GM18873 (cell line): ENCODE results near the gene GOLGA2.
"Not testable (repeated sequence)": the region's sequence is repeated elsewhere in the genome, so short reads cannot be mapped to it uniquely, and the experiment has no call there.

Experiments used
- ATAC-seq: cut with Tn5 transposase; IDR thresholded peaks from one replicate; pipeline ENCODE4 v1.9.1; 2021; ENCODE audit warnings: mild to moderate bottlenecking, moderate library complexity, moderate number of reproducible peaks; ENCODE audit not compliant: unreplicated experiment, low FRiP score

GOLGA2 gene

DNA sequence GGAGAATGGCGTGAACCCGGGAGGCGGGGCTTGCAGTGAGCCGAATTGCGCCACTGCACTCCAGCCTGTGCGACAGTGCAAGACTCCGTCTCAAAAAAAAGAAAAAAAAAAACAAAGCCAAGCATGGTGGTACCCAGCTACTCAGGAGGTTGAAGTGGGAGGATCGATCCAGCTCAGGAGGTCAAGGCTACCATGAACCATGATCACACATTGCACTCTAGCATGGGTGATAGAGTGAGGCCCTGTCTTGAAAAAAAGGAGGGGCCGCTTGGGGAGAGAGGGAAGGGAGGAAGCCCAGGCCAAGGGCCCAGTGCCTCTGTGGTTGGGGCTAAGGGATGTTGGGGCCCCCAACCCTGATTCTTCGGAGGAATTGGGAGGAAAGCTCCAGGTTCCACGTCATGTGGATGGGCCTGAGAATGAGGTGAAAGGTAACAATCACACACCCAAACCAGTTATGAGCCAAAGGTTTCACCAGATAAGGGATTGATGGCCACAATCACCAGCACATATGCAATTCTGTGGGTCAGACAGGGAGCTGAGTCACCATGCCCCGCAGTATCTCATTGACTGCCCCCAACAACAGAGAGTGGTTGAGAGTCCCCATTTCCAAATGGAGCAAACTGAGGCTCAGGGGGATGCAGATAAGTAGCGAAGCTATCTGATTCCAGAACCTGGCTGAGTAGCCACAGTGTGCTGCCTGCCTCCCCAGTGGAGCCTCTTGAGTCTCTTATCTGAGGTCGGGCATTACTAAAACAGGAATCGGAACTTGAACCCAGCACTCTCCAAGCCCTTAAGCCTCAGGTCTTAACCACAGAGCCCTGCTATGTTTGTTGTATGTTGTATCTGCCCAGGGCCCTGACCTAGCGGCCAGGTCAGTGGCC, 20.8 kb upstream of the GOLGA2 start:
- no peak for ATAC-seq

DNA sequence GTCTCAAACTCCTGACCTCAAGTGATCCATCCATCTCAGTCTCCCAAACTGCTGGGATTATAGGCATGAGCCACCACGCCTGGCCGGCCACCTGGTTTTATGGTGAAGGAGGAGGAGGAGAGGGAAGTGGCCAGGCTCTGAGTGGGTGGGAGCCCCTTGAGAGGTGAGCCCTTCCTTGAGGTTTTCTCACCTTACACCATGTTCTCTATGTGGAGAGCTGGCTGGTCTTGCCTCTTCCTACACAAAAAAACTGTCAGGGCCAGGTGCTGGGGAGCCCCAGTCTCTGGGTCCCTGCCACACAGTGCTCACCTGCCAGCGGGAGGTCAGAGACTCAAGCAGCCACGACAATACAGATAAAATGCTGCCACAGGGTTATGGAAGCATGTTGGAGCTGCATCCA, 18.3 kb upstream of the GOLGA2 start:
- ATAC-seq, result no peak

- no peak for ATAC-seq
Observed at GRCh38 chr9:128293091-128293490, 17.3 kb upstream of the GOLGA2 start.

DNA sequence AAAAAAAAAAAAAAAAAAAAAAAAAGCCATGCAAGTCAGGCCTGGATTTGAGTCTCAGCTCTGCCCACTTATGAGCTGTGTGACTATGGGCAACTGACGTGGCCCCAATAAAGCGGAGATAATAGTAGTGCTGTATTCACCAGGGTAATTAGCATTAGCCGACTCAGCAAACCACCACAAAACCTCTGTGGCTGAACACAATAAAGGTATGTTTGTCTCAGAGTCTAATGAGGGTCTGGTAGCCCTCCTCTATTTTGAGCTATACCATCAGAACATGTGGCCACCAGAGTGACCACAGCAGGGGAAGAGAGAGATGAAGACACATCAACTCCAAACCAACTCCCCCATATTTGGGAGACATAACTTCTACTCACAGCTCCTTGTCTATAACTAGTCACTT, 16.2 kb upstream of the GOLGA2 start:
- no peak for ATAC-seq

- no peak for ATAC-seq
Observed at GRCh38 chr9:128288273-128289004, 12.6 kb upstream of the GOLGA2 start.

DNA sequence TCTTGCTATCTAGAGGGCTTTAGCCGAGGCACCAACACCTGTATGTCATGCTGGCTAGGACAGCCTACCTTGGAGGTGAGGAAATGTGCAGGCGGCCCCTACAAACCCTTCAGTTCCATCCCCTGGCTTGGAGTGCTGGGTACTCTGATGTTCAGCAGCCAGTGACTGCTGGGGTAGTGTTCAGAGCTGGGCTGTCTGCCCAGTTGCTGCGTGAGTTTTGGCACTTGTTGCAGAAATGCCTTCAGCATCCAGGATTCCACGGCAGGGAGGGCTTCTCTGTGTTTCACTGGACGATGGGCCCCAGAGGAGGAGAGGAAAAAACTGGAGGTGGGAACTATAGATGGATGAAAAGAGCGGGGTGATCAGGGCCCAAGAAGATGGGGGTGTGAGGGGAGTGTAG, 10.6 kb upstream of the GOLGA2 start:
- no peak for ATAC-seq

DNA sequence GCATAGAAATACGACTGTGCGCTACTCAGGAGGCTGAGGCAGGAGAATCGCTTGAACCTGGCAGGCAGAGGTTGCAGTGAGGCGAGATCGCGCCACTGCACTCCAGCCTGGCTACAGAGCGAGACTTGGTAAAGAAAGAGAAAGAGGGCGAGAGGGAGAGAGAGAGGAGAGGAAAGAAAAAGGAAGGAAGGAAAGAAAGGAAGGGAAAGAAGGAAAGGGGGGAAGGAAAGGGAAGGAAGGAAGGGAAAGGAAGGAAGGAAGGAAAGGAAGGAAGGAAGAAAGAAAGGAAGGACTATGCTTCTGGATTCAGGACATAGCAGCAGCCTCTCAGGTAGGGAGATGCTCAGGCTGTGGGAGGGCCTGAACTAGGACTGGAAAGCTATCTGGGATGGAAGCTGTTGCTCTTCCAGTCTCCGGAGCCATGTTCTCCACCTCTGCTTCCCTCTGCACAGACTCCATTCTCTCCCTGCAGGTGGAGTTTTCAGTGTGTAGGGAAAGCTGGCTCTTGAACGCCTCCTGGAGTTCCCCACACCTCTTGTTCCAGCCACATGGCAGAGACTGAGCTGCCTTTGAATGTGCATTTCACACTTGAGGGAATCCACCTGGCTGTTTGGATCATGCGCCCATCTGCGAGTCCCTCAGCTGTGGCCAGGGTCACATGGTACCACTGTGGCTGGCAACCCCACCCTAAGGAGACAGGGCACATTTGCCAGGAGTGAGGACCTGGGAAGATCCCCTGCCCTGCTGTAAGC, 9.4 kb upstream of the GOLGA2 start:
- no peak for ATAC-seq

DNA sequence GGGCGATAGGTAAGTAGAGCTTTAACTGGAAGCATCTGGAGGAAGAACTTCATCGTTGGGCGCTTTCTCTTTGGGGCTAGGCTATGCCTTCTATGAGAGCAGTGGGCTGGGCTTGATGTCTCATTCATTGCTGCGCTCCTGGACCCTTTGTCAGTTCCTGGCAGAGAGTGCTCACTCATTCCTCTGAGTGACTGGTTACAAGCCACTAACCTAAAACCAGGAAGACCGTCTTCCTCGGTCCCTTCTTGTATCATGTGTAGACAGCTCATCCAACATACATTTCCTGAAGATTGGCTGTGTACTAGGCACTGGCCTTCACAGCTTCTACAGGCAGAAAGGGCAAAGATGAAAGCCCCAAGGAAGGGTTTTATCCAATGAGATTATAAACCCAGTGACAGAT, 6.7 kb upstream of the GOLGA2 start:
- ATAC-seq, result no peak

DNA sequence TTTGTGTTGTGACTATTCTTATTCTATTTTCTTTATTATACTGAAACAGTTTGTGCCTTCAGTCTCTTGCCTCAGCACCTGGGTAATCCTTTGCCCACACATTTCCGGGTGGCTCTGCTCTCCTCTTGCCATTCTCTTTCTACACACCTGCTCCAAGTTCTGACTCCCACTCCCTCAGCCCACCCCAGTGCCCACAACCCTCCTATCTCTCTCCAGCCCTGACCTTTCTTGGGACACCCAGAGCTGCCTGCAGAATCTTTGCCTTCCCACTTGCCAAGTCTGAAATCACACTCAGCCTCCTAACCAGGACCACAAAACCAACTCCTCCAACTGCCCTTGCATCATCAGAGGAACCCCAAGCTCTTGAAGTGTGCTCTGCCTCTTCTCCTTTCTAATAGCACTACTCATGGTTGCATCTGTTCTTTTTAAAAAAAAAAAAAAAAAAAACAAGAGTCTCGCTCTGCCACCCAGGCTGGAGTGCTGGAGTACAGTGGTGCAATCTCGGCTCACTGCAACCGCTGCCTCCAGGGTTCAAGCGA, 4.3 kb upstream of the GOLGA2 start:
- ATAC-seq, result no peak

GRCh38 chr9:128279088-128280073, 3.6 kb upstream of the GOLGA2 start:
- ATAC-seq, result not testable (repeated sequence)

GRCh38 chr9:128276574-128277270, 915 bp upstream of the GOLGA2 start:
- no peak for ATAC-seq

DNA sequence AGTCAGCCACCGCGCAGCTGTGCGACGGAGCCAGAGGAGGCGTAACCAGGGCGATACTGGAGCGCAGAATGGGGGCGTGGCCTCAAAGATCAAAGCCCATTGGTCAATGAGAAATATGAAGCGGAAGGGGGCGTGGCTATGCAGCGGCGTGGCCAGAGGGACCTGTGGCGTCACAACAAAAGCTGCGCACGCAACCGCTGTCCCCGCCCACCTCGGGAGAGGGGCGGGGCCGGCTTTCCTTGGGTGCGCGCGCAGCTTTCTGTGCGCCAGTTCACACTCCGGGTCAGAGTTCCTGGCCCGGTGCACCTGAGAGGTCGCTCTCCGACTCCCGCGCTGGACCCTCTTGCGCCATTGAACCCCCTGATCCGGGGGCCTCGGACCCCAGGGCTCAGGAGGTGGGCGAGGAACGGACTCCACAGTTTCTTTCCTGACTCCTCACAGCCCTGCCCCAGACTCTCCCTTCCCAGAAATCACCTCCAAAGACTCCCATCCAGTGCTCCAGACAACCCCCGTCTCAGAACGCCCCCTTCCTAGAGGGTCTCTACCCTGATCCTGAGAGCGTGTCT, 284 bp upstream of the GOLGA2 start, which contains the start of gene SWI5:
TSS of gene SWI5 (plus strand) at position 269 of the 566 bp plus-strand sequence.
- peak; percentile 89 for ATAC-seq

DNA sequence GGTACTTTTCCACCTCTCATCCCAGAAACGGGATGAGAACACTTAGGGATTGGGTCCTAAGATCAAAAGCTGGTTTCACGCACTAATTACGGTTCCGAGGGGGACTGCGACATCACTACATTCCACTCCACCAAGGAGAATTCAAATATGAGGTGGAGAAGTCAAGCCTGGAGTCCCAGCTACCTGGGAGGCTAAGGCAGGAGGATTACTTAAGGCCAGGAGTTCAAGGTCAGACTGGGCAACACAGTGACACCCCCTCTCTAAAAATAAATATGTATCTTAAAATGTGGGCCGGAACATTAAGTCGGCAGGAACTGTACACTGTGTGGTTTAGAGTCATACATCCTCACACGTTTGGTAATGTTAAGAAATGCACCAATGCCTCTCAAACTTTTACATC, 1.6 kb downstream of the GOLGA2 start:
- no peak for ATAC-seq

GRCh38 chr9:128271512-128271911, 4.3 kb downstream of the GOLGA2 start:
- ATAC-seq, result no peak

DNA sequence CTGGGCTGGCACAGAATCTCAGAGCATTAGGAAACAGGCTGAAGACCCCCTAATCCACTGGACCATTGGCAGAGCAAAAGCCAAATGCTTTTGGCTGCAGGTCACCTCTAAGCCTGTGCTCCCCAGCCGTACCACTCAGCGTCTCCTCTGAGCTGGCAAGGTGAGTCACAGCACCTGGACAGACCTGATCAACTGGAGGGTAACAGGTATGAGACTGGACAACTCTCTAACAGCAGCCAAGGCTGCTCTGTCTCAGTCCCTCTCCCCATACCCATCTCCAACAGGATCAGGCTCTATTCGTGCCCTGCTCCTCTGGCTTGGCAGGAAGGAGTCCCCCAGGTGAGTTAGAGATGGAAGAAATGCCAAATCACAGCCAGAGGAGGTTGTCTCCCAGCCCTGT, 4.7 kb downstream of the GOLGA2 start:
- no peak for ATAC-seq

DNA sequence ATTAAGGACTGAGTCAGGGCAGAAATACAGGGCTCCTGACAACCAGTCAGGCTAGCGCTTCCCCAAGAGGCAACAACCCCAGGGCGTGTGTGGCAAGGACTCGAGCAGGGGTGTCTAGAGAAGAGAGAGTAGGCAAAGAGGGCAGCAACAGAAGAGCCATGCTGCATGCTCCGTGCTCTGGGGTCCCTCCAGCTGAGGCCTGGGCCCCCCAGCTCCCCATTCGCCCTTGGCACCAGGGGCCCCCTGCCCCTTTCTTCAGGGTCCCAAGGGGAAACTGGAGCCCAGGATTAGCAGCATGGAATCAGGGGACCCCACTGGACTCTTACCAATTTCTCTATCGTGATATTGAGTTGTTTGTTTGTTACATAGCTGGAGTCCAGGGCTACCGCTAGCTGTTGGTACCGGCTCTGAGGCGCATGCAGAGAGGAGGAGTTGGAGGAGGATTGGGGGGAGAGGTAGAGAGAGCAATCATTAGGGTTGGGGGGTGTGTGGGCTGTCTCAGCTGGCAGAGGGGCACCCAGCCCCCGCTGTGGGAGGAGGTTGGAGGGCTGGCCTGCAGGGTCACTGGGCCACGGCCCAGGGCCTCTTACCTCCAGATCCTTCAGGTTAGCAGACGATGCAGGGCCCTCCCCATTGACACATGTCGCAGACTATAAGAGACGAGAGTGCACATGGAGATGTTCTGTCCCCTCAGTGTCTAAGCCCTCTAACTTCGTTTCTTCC, 8.8 kb downstream of the GOLGA2 start:
- ATAC-seq, result no peak

- no peak for ATAC-seq
Observed at GRCh38 chr9:128265348-128265847, 10.4 kb downstream of the GOLGA2 start.

GRCh38 chr9:128262687-128263086, 13.1 kb downstream of the GOLGA2 start:
- ATAC-seq, result no peak
